ENCODE results near the gene USH2A. TPM values are rescaled to one million over a fixed set of nuclear protein-coding genes. Genes with fewer than 3 reads are reported as not detected.
"Not testable (repeated sequence)": the region's sequence is repeated elsewhere in the genome, so short reads cannot be mapped to it uniquely, and the experiment has no call there.

The USH2A gene
- total and polyA plus RNA-seq, 7 donors: under 0.01 to 0.32 (median 0.30) TPM; not detected in 4

DNA sequence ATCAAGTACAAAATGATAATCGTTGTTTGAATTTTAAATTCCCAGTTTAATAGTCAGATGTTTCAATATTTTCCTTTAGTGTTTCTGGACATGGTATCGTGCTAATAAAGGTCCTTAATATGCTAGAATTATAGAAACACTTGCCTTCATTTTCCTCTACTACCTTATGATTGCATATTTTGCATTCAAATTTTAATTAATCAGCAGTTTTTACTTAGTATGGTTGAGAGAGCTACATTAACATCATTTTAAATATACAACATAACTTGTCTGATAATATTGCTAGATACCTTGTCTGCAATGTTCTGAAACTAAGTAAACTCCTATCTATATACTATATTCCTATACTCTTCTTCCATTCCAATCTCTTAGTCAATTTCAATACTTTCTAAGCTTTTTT lies 66.3 kb downstream of the USH2A start:
- ATAC-seq: no peak
- Histone ChIP-seq H3K27me3 (ENCODE audit: insufficient read depth in 3 of 3, low read length in 2 of 3) (no peaks in the 10 kb centered on the region), H3K9me3 (no peaks in the 10 kb centered on the region), H3K27ac (no peak overlapping the region), H3K36me3 (ENCODE audit: insufficient read depth in 1 of 2, low read depth in 1 of 2) (no peaks in the 10 kb centered on the region), H3K4me1 (no peaks in the 10 kb centered on the region), H3K4me3 (no peak overlapping the region)
- WGBS, 3 donors: 58 to 68% (median 64%) methylated on average over 2 of the region's 2 CpGs
- intact Hi-C loops (cut with DNase I): no loop called here
- no peak for DNase-seq
- TF ChIP-seq, protein P1, sequence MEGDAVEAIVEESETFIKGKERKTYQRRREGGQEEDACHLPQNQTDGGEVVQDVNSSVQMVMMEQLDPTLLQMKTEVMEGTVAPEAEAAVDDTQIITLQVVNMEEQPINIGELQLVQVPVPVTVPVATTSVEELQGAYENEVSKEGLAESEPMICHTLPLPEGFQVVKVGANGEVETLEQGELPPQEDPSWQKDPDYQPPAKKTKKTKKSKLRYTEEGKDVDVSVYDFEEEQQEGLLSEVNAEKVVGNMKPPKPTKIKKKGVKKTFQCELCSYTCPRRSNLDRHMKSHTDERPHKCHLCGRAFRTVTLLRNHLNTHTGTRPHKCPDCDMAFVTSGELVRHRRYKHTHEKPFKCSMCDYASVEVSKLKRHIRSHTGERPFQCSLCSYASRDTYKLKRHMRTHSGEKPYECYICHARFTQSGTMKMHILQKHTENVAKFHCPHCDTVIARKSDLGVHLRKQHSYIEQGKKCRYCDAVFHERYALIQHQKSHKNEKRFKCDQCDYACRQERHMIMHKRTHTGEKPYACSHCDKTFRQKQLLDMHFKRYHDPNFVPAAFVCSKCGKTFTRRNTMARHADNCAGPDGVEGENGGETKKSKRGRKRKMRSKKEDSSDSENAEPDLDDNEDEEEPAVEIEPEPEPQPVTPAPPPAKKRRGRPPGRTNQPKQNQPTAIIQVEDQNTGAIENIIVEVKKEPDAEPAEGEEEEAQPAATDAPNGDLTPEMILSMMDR (IDR thresholded peaks at IDR 0.05): no peak

DNA sequence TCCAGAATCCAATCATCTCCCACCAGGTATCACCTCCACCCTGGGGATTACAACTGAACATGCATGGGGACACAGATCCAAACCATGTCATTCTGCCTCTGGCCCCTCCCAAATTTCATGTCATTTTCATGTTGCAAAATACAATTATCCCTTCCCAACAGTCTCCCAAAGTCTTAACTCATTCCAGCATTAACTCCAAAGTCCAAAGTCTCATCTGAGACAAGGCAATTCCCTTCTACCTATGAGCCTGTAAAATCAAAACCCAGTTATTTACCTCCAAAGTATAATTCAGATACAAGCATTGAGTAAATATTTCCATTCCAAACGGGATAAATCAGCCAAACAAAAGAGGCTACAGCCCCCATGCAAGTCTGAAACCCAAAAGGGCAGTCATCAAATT lies 73.1 kb downstream of the USH2A start:
- Histone ChIP-seq H3K9me3 (no peaks in the 10 kb centered on the region), H3K4me1 (no peaks in the 10 kb centered on the region), H3K27ac (no peak overlapping the region), H3K4me3 (no peak overlapping the region), H3K27me3 (ENCODE audit: insufficient read depth in 3 of 3, low read length in 2 of 3) (peaks cover 0 to 3% (median 0%) of the 10 kb centered on the region in 3 donors), H3K36me3 (ENCODE audit: insufficient read depth in 1 of 2, low read depth in 1 of 2) (no peaks in the 10 kb centered on the region)
- intact Hi-C loops (cut with DNase I): no loop called here
- ATAC-seq (no peak), DNase-seq (no peak)
- TF ChIP-seq, protein P1 (IDR thresholded peaks at IDR 0.05): no peak
- 59 to 74% (median 60%) methylated on average over 1 of the region's 1 CpG for WGBS, 3 donors

DNA sequence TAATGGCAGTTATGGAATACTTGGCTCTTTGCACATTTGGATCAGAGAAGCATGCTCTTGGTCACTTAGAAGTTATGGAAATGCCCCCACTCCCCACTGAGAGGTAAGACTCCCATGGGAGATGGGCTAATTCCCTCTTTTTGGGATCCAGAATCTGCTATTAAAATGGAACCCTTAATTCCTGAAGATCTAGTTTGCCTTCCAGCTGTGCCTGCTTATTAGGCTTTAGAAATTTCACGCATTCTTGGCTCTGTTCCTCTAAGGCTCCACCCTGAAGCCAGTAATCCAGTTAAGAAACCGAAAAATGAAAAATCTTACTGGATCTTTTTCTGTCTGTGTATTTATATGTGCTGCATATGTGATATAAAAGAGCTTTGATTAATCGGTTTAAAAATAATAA lies 76.7 kb downstream of the USH2A start:
- Histone ChIP-seq H3K27ac (no peak overlapping the region), H3K36me3 (ENCODE audit: insufficient read depth in 1 of 2, low read depth in 1 of 2) (no peaks in the 10 kb centered on the region), H3K9me3 (no peaks in the 10 kb centered on the region), H3K27me3 (ENCODE audit: insufficient read depth in 3 of 3, low read length in 2 of 3) (peaks cover 0 to 3% (median 0%) of the 10 kb centered on the region in 3 donors), H3K4me1 (no peaks in the 10 kb centered on the region), H3K4me3 (no peak overlapping the region)
- 21 to 38% (median 27%) methylated on average over 3 of the region's 3 CpGs for WGBS, 3 donors
- intact Hi-C loops (cut with DNase I): no loop called here
- DNase-seq (no peak), ATAC-seq (no peak)
- TF ChIP-seq, protein P1 (IDR thresholded peaks at IDR 0.05): no peak

DNA sequence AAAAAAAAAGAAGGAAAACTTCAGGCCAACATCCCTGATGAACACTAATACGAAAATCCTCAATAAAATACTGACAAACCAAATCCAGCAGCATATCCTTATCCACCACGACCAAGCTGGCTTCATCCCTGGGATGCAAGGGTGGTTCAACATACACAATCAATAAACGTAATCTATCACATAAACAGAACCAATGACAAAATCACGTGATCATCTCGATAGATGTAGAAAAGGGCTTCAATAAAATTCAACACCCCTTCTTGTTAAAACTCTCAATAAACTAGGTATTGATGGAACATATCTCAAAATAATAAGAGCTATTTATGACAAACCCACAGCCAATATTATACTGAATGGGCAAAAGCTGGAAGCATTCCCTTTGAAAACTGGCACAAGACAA lies 82.7 kb downstream of the USH2A start:
- 79 to 80% (median 80%) methylated on average over 5 of the region's 5 CpGs for WGBS, 3 donors
- ATAC-seq: not testable (repeated sequence)

DNA sequence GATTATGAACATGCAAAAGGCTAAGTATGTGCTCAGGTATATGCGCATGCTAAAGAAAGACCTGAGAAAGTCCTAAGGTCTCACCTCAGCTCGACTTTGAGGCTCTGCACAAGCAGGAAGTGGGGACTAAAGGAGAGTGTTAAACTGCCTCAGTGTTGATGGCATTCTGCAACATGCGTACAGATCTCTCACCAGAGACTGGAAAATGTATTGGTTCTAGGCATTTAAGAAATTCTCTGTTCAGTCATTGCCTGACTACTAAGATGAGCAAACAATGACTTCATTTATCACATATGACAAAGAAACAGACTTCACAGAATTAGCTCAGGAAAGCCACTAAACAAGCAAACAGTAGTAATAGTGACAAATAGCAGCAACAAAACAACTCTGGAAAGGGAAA lies 90.8 kb downstream of the USH2A start:
- WGBS, 3 donors: 83 to 84% (median 83%) methylated on average over 3 of the region's 3 CpGs
- Histone ChIP-seq H3K4me1 (no peaks in the 10 kb centered on the region), H3K27me3 (ENCODE audit: insufficient read depth in 3 of 3, low read length in 2 of 3) (no peaks in the 10 kb centered on the region), H3K4me3 (no peak overlapping the region), H3K9me3 (peaks cover 6% of the 10 kb centered on the region), H3K36me3 (ENCODE audit: insufficient read depth in 1 of 2, low read depth in 1 of 2) (no peaks in the 10 kb centered on the region), H3K27ac (no peak overlapping the region)
- DNase-seq: no peak
- TF ChIP-seq, protein P1 (IDR thresholded peaks at IDR 0.05): no peak
- no peak for ATAC-seq
- intact Hi-C loops (cut with DNase I): no loop called here

More for the DNA sequence above, 82.7 kb downstream of the USH2A start:
- H3K4me1 ChIP-seq; H3K4me3 ChIP-seq; H3K27ac ChIP-seq; DNase-seq; intact Hi-C loops (cut with DNase I); H3K27me3 ChIP-seq (ENCODE audit: insufficient read depth in 3 of 3, low read length in 2 of 3); H3K9me3 ChIP-seq; H3K36me3 ChIP-seq (ENCODE audit: insufficient read depth in 1 of 2, low read depth in 1 of 2): not testable (repeated sequence)
